H1 (cell line): ENCODE data around the gene RPTN.

Experiments
- BRCA1 ChIP-seq: IDR thresholded peaks from 2 replicates; pipeline ENCODE4 v1.6.1; 2012; ENCODE audit warnings: low read depth, low read length, improper control_type of control experiment
- JUND ChIP-seq: IDR thresholded peaks from 2 replicates; pipeline ENCODE4 v1.6.1; 2011; ENCODE audit warnings: mild to moderate bottlenecking, improper control_type of control experiment, low read length
- POLR2A ChIP-seq, 2 experiments: IDR thresholded peaks; 1 replicate in 1 of 2; 2 replicates in 1 of 2; pipeline ENCODE4 v1.6.1; 2011; ENCODE audit warnings: low read depth in 2 of 2, low read length in 2 of 2, mild to moderate bottlenecking in 2 of 2; ENCODE audit errors: control extremely low read depth in 1 of 2
- POLR2AphosphoS5 ChIP-seq: IDR thresholded peaks from 2 replicates; pipeline ENCODE4 v1.6.1; 2011; ENCODE audit warnings: low read depth, low read length
- SUZ12 ChIP-seq: fragments of 200-600 bp; sonication (generic); IDR thresholded peaks from 2 replicates; pipeline ENCODE4 v1.6.1; 2012; ENCODE audit warnings: mild to moderate bottlenecking, inconsistent platforms, low read length, moderate library complexity, mixed read lengths
- TF ChIP-seq, protein P1 (sequence below), 3 experiments: IDR thresholded peaks; 1 replicate in 2 of 3; 2 replicates in 1 of 3; pipeline versions ENCODE4 v1.5.1 to v1.6.1; 2011; ENCODE audit warnings: low read length in 3 of 3, mild to moderate bottlenecking in 3 of 3, inconsistent platforms in 2 of 3, low read depth in 1 of 3, moderate library complexity in 1 of 3; ENCODE audit not compliant: insufficient read depth in 1 of 3; ENCODE audit errors: control extremely low read depth in 1 of 3

DNA sequence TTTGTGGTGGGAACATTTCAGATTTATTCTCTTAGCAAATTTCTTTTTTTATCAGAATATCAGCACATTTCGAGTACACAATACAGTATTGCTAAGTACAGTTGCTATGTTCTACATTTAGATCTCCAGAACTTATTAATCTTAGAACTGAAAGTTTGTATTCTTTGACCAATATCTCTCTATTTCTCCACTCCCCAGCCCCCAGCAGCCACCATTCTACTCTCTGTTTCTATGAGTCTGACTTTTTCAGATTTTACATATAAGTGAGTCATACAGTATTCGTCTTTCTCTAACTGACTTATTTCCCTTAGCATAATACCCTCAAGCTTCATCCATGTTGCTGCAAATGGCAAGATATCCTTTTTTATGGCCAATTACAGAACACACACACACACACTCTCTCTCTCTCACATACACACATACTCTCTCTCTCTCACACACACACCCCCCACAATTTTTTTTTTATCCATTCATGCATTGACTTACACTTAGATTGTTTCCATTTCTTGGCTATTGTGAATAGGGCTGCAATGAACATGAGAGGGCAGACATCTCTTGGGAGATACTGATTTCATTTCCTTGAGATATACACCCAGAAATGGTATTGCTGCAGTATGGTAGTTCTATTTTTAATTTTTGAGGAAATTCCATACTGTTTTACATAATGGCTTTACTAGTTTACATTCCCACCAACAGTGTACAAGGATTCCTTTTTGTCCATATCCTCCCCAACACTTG is 15.7 kb downstream of the RPTN start:
- TF ChIP-seq, protein P1, sequence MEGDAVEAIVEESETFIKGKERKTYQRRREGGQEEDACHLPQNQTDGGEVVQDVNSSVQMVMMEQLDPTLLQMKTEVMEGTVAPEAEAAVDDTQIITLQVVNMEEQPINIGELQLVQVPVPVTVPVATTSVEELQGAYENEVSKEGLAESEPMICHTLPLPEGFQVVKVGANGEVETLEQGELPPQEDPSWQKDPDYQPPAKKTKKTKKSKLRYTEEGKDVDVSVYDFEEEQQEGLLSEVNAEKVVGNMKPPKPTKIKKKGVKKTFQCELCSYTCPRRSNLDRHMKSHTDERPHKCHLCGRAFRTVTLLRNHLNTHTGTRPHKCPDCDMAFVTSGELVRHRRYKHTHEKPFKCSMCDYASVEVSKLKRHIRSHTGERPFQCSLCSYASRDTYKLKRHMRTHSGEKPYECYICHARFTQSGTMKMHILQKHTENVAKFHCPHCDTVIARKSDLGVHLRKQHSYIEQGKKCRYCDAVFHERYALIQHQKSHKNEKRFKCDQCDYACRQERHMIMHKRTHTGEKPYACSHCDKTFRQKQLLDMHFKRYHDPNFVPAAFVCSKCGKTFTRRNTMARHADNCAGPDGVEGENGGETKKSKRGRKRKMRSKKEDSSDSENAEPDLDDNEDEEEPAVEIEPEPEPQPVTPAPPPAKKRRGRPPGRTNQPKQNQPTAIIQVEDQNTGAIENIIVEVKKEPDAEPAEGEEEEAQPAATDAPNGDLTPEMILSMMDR (IDR thresholded peaks at IDR 0.05; ENCODE audit: control extremely low read depth in 1 of 3, insufficient read depth in 1 of 3, low read depth in 1 of 3, low read length in 3 of 3): no peak
- TF ChIP-seq JUND (no peak), POLR2AphosphoS5 (no peak), BRCA1 (no peak), POLR2A (IDR thresholded peaks at IDR 0.05; ENCODE audit: control extremely low read depth in 1 of 2, low read depth in 2 of 2, low read length in 2 of 2) (no peak), SUZ12 (no peak)
